Measurements from ENCODE around the gene EME2. TPM values are rescaled to one million over a fixed set of nuclear protein-coding genes. Genes with fewer than 3 reads are reported as not detected.

The EME2 gene
- total RNA-seq, 3 donors from 2014 or later (not counting 1 experiment from before 2014, with no cell fraction given): 30.0 to 33.8 (median 30.1) TPM

DNA sequence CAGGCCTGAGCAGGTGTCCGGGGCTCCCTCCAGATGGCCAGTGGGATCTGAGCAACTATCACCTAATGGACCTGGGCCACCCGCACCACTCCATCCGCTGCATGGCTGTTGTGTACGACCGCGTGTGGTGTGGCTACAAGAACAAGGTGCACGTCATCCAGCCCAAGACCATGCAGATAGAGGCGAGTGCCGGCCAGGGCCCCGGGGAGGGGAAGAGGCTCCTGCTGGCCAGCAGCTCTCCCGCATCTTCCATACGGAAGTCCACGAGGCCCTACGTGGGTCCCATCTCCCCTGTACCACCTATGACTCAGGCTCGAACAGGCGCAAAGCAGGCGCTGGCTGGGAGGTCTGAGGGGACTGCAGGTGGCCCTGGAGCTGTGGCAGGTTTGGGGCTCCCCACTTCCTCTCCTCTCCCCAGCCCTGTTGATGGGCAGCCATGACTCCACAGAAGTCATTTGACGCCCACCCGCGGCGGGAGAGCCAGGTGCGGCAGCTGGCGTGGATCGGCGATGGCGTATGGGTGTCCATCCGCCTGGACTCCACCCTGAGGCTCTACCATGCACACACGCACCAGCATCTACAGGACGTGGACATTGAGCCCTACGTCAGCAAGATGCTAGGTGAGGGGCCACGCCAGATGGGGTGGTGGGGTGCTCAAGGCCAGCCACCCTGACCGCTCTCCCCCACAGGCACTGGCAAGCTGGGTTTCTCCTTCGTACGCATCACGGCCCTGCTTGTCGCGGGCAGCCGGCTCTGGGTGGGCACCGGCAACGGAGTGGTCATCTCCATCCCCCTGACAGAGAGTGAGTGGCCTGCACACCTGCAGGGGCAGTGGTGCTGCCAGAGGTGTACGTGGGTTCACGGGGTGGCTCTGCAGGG lies 5.3 kb upstream of the EME2 start:
- Histone ChIP-seq H3K27me3 (ENCODE audit: control insufficient read depth, insufficient read depth, low read length) (no peaks in the 10 kb centered on the region), H3K4me1 (ENCODE audit: control insufficient read depth, insufficient read depth, low read length) (peaks cover 27% of the 10 kb centered on the region), H3K27ac (ENCODE audit: low read length) (no peak overlapping the region), H3K9me3 (ENCODE audit: control insufficient read depth, insufficient read depth, low read length) (no peaks in the 10 kb centered on the region), H3K36me3 (ENCODE audit: control insufficient read depth, insufficient read depth, low read length) (peaks cover 47% of the 10 kb centered on the region), H3K4me3 (ENCODE audit: low read length) (no peak overlapping the region)
- Mint-ChIP-seq H3K36me3 (no peaks in the 10 kb centered on the region), H3K9me3 (no peaks in the 10 kb centered on the region), H3K27me3 (ENCODE audit: low read depth in 2 of 2) (no peaks in the 10 kb centered on the region), H3K4me1 (peaks cover 8 to 16% of the 10 kb centered on the region in 2 donors), H3K27ac (no peak overlapping the region), H3K4me3 (peak overlapping the region; percentile 21)
- WGBS (ENCODE audit: insufficient coverage): 92% methylated on average over 42 of the region's 42 CpGs
- no peak for DNase-seq
- no peak for ATAC-seq
- TF ChIP-seq, protein P1, sequence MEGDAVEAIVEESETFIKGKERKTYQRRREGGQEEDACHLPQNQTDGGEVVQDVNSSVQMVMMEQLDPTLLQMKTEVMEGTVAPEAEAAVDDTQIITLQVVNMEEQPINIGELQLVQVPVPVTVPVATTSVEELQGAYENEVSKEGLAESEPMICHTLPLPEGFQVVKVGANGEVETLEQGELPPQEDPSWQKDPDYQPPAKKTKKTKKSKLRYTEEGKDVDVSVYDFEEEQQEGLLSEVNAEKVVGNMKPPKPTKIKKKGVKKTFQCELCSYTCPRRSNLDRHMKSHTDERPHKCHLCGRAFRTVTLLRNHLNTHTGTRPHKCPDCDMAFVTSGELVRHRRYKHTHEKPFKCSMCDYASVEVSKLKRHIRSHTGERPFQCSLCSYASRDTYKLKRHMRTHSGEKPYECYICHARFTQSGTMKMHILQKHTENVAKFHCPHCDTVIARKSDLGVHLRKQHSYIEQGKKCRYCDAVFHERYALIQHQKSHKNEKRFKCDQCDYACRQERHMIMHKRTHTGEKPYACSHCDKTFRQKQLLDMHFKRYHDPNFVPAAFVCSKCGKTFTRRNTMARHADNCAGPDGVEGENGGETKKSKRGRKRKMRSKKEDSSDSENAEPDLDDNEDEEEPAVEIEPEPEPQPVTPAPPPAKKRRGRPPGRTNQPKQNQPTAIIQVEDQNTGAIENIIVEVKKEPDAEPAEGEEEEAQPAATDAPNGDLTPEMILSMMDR (IDR thresholded peaks at IDR 0.05): no peak
- intact Hi-C loops (cut with micrococcal nuclease): no loop called here

DNA sequence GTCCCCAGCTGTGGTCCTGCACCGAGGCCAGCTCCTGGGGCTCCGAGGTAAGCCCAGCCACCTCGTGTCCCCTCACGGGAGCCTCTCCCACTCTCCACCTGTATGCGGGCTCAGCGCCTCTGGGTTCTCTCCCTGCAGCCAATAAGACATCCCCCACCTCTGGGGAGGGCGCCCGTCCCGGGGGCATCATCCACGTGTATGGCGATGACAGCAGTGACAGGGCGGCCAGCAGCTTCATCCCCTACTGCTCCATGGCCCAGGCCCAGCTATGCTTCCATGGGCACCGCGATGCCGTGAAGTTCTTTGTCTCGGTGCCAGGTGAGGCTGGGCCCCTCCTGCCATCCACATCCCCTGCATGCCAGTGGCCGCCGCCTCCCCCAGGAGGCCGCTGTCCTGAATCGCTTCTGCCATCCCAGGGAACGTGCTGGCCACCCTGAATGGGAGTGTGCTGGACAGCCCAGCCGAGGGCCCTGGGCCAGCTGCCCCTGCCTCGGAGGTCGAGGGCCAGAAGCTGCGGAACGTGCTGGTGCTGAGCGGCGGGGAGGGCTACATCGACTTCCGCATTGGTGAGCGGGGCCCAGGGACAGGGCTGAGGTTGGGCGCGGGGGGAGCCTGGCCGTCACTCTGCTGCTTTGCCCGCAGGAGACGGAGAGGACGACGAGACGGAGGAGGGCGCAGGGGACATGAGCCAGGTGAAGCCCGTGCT lies 4.4 kb upstream of the EME2 start:
- no peak for DNase-seq
- Histone ChIP-seq H3K27ac (ENCODE audit: low read length) (no peak overlapping the region), H3K9me3 (ENCODE audit: control insufficient read depth, insufficient read depth, low read length) (no peaks in the 10 kb centered on the region), H3K4me1 (ENCODE audit: control insufficient read depth, insufficient read depth, low read length) (peaks cover 29% of the 10 kb centered on the region), H3K27me3 (ENCODE audit: control insufficient read depth, insufficient read depth, low read length) (no peaks in the 10 kb centered on the region), H3K4me3 (ENCODE audit: low read length) (no peak overlapping the region), H3K36me3 (ENCODE audit: control insufficient read depth, insufficient read depth, low read length) (peaks cover 42% of the 10 kb centered on the region)
- ATAC-seq: no peak
- no peaks in the 10 kb centered on the region for H3K36me3 Mint-ChIP-seq
- TF ChIP-seq, protein P1 (IDR thresholded peaks at IDR 0.05): no peak
- intact Hi-C loops (cut with micrococcal nuclease): no loop called here
- no peak overlapping the region for H3K4me3 Mint-ChIP-seq
- 93% methylated on average over 41 of the region's 41 CpGs for WGBS (ENCODE audit: insufficient coverage)
- no peaks in the 10 kb centered on the region for H3K27me3 Mint-ChIP-seq (ENCODE audit: low read depth in 2 of 2)
- no peaks in the 10 kb centered on the region for H3K9me3 Mint-ChIP-seq
- H3K27ac Mint-ChIP-seq: peak overlapping the region in 1 of 2 donors; percentile 70
- peaks cover 10 to 17% of the 10 kb centered on the region in 2 donors for H3K4me1 Mint-ChIP-seq

DNA sequence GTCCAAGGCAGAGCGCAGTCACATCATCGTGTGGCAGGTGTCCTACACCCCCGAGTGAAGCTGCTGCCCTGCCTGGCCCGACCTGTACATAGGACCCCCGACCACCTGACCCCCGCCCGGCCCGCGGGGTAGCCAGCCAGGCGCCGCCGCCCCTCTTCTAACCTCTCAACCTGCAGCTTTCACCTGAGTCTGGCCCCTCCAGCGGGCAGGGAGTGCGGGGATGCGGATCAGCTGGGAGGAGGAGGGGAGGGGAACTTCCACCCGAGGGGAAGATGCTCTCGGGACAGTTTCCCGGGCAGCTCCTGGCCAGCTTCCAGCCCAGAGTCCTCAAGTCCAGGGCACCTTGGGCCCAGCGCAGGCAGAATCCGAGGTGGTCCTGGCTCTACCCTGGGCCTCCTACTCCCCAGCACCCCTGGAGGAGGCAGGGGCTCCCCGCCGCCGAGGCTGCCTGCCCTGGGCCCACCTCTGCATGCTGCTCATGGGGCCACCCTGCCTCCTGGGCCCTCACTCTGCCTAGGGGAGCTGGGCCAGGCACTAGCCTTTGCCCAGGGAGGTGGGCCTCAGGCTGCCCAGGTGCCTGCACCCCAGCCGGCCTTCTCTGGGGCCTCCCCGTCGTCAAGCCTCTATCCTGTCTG lies 3.7 kb upstream of the EME2 start:
- 93% methylated on average over 26 of the region's 26 CpGs for WGBS (ENCODE audit: insufficient coverage)
- no peaks in the 10 kb centered on the region for H3K36me3 Mint-ChIP-seq
- H3K27me3 ChIP-seq (ENCODE audit: control insufficient read depth, insufficient read depth, low read length): no peaks in the 10 kb centered on the region
- ATAC-seq (no peak), DNase-seq (no peak)
- no peak overlapping the region for H3K27ac ChIP-seq (ENCODE audit: low read length)
- H3K4me1 ChIP-seq (ENCODE audit: control insufficient read depth, insufficient read depth, low read length): peaks cover 32% of the 10 kb centered on the region
- peak overlapping the region in 1 of 2 donors; percentile 70 for H3K27ac Mint-ChIP-seq
- intact Hi-C loops (cut with micrococcal nuclease): no loop called here
- H3K9me3 Mint-ChIP-seq: no peaks in the 10 kb centered on the region
- H3K27me3 Mint-ChIP-seq (ENCODE audit: low read depth in 2 of 2): no peaks in the 10 kb centered on the region
- H3K4me3 ChIP-seq (ENCODE audit: low read length): no peak overlapping the region
- H3K4me1 Mint-ChIP-seq: peaks cover 11 to 19% of the 10 kb centered on the region in 2 donors
- TF ChIP-seq, protein P1 (IDR thresholded peaks at IDR 0.05): no peak
- peaks cover 37% of the 10 kb centered on the region for H3K36me3 ChIP-seq (ENCODE audit: control insufficient read depth, insufficient read depth, low read length)
- H3K4me3 Mint-ChIP-seq: no peak overlapping the region
- H3K9me3 ChIP-seq (ENCODE audit: control insufficient read depth, insufficient read depth, low read length): no peaks in the 10 kb centered on the region
